HK-2 (cell line): ENCODE data around the gene NRP1.

Source experiments
- DNase-seq: peaks from one replicate; pipeline ENCODE4 v3.0.0-alpha.2; 2018; ENCODE audit not compliant: unreplicated experiment

The NRP1 gene

GRCh38 chr10:33186150-33186549 is 148.3 kb downstream of the NRP1 start:
- DNase-seq: no peak

- no peak for DNase-seq
Measured at GRCh38 chr10:33183655-33184054, 150.8 kb downstream of the NRP1 start.

DNA sequence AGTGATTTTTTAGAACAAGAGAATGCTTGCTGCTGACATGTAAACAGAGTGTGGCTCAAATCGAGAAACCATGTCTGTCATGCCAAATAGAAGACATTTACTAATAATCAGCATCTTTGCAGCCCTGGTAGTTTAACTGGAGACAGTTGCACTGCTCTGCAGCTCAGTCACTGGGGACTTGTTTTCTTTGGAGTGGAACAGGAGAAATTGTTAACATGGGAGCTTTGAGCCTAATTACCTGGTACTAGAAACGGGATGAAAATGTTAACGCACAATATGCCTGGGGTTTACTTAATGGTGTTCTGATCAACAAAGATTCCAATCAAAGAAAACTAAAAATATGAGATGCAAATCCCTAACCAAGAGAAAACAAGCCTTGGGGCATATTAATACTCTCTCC is 153.5 kb downstream of the NRP1 start:
- no peak for DNase-seq

DNA sequence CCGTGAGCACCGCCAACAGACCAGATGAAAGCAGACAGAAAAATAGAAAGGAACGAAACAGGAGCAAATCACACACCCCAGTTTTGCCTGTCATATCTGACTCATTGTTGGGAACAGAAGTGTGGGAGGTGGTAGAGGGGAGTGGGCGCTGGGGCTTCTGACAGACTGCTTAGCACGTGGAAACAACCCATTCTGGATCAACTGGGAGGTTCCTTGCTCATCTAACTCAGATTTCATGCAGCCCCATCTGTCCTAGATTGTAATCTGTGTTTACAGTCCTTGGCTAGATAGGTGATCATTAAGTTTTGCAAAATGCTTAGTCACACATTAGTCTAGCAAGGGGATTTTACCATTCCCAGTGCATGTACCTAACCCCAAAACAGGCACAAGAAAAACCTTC is 154.1 kb downstream of the NRP1 start:
- DNase-seq: no peak

- DNase-seq: no peak
Measured at GRCh38 chr10:33179067-33179466, 155.4 kb downstream of the NRP1 start.

GRCh38 chr10:33178026-33178755 is 156.3 kb downstream of the NRP1 start:
- no peak for DNase-seq

- no peak for DNase-seq
Measured at GRCh38 chr10:33176688-33177087, 157.8 kb downstream of the NRP1 start.

- DNase-seq: no peak
Measured at GRCh38 chr10:33174674-33175434, 159.6 kb downstream of the NRP1 start.

DNA sequence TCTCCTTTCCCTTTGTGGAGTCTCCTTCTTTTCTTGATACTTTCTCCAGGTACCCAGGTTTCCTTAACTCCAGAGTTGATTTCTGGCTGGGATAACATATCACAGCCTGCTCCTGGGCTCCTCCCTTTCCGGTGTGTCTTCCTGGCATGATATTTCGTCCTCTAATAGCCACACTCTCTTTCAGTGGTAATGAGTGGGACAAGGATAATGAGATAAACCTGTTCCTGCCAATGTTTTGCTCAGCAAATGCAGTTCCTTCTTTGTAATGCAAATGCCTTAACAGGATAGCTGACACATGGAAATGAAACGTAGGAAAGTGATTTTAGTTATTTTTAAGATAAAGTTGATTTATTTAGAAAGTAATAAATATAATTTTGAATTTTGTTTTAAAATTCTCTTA is 168.6 kb downstream of the NRP1 start:
- no peak for DNase-seq

DNA sequence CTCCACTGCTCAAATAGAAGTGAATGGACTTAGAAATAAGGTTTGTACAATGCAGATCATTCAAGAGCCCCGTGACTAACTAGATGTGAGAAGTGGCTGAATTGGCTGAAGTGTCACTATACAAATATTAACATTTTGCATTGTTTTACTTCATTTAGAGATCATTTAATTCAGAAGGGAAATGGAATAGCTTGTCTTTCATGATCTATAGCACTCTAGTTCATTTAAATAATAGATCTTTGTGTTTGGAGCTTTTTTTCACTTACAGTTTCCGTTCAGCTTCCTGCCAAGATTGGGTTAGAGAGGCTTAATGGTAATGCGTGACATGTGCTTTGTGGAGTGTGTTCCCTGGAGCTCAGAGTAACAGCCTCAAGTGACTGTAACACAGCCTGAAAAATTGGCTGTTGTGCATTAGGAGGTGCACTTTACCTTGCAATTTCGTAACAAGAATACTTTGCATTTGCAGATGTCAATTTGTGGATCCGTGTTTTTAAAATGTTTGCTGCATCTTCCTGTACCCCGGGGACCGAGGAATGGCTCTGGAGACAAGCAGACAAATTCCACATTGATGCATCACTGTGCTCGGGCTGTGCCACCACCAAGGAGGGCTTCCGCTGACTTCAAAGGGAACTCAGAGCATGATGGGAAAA is 170.3 kb downstream of the NRP1 start:
- no peak for DNase-seq

- no peak for DNase-seq
Measured at GRCh38 chr10:33162248-33162575, 172.3 kb downstream of the NRP1 start.

- no peak for DNase-seq
Measured at GRCh38 chr10:33161550-33162247, 172.8 kb downstream of the NRP1 start.

GRCh38 chr10:33160151-33160550 is 174.3 kb downstream of the NRP1 start:
- DNase-seq: peak; percentile 19

DNA sequence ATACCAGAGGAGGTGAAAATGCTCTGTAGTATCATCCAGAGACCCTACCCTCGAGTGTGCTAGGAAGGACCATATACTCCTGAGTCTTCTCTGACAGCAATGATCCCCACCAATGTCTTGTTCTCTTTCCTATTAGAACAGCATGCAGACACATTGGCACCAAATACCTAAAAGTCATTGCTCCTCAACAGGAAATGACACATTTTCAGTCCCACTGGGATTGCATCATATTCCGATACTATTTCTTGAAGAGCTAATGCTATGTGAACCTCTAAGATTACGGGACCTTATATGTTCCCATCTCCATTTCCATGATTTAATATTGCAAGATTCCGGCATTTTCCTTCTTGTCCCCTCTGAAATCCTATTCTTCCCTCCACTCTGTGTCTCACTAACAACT is 177.4 kb downstream of the NRP1 start:
- no peak for DNase-seq

DNA sequence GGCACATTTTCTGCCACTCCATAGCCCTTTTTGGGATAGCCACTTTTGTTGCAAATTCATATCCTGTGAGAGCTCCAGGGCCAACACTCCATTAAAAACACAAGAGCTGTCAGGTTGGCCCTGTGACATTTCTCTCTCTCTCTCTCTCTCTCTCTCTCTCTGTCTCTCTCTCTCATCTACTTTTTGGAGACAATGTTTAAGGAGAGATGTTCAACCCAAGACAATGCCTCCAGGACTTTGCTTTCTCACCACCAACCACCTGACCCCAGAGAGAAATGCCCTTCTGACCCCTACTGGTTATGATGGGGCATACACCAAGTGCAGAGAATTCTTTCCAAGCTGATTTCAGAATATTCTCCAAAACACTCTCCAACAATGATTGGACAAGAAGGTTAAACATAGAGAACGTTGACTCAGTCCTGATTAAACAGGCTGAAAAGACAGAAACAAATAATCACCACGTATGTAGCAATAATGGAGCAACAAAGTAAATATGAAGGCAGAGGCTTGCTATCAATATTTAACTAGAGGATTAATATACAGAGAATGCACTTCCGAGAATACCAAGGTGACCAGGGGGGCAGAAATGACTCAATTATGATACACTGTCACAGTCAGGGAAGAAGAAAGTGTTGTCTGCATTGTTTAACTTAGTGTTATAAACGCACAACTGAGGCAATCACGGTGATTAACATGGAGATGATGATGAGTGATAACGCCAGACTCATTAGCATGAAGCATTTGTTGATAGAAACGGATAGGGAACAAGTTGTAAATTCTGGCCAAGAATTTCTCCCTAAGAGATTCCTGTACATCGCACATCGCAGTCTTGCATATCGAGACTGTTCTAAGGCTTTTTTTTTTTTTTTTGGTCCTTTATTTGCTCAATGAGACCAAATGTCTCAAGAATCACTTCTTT is 178.5 kb downstream of the NRP1 start:
- peak; percentile 49 for DNase-seq

DNA sequence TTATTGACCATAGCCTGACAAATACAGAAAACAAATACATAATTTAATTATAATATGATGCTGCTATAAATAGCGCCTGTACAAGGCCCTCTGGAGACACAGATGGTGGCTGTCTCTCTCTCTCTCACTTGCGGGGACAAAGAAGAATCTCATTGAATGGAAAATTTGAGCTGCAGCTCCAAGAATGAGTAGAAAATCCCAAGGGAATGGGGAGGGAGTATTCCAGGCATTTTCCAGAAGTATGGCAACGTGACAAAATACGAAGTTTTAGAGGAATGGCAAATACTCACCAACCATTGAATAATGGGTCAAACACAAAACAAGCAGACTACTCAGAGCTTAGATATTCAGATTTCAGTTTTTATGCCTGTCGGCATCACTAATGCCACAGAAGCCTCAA is 179.9 kb downstream of the NRP1 start:
- DNase-seq: no peak

- no peak for DNase-seq
Measured at GRCh38 chr10:33153968-33154327, 180.5 kb downstream of the NRP1 start.

- no peak for DNase-seq
Measured at GRCh38 chr10:33153251-33153967, 181.1 kb downstream of the NRP1 start.

DNA sequence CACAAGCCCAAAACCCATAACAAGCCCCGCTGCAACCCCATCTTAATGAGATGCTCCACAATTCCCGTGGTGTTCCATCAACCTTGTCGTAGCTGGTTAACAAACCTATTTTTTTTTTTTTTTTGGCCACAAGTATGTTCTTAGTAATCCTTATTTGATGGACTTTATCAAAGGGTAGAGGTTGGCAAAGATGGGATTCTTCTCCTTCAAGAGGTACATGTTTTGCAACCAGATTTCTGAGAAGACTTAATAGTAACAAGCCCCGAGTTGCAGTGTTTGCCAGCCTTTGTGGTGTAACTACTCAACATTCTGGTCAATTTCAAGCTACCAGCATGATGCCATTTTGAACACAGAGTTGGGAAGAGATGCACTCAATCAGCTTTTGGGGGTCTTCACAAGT is 181.7 kb downstream of the NRP1 start:
- no peak for DNase-seq

- DNase-seq: no peak
Measured at GRCh38 chr10:33152146-33152545, 182.3 kb downstream of the NRP1 start.

DNA sequence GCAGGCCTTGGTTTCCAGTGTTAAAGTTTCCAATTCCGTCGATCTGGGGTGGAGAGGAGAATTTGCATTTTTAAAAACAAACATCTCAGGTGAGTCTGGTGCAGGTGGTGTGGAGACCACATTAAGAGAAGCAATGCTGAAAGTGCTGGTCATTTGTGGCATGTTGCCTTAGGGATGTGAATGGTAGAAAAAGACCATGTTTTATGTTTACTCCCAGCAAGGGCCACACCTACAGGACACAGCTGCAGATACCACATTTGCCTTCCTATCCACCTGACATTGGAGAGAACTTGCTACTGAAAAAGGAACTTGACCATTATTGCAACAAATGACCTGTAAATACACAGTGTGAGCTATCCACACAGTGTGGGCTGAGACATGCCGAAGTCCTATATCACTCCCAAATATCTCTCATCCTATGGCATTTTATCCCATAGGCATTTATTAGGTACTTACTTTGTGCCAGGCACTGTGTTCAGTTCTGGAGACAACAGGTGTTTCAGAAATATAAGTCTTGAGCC is 183.1 kb downstream of the NRP1 start:
- DNase-seq: no peak
